ENCODE results near the gene BCORL1. TPM values are rescaled to one million over a fixed set of nuclear protein-coding genes. Genes with fewer than 3 reads are reported as not detected.

BCORL1 gene
- total RNA-seq (2014; rRNA removed; shearing (Covaris generic)), result 2.4 and 2.5 TPM in 2 replicates

- H3K27me3 ChIP-seq (ENCODE audit: control insufficient read depth, insufficient read depth, low read length), result peaks cover 65% of the 10 kb centered on the region
Observed at GRCh38 chrX:129982300-129983251, at the start of gene BCORL1. BCORL1 (plus strand) TSS chrX:129982635; CDS start chrX:130005232, 22,597 bp downstream.

GRCh38 chrX:129932821-129933321, 49.6 kb upstream of the BCORL1 start:
- peak; percentile 80 for DNase-seq
- H3K27me3 ChIP-seq (ENCODE audit: control insufficient read depth, insufficient read depth, low read length), result peaks cover 52% of the 10 kb centered on the region
- peaks cover 3% of the 10 kb centered on the region for H3K36me3 ChIP-seq (replicated peaks; ENCODE audit: control insufficient read depth, insufficient read depth, low read length)
- H3K4me3 ChIP-seq (ENCODE audit: insufficient read depth, low read depth, low read length), result peak overlapping the region; percentile 40

More at GRCh38 chrX:129982300-129983251, at the start of gene BCORL1:
- peak; percentile 98 for DNase-seq
- Histone ChIP-seq H3K4me3 (ENCODE audit: insufficient read depth, low read depth, low read length) (peak within 1 kb of the TSS; percentile 59), H3K36me3 (replicated peaks; ENCODE audit: control insufficient read depth, insufficient read depth, low read length) (no peaks in the 10 kb centered on the region)

- Histone ChIP-seq H3K27me3 (ENCODE audit: control insufficient read depth, insufficient read depth, low read length) (peaks cover 60% of the 10 kb centered on the region), H3K4me3 (ENCODE audit: insufficient read depth, low read depth, low read length) (no peak overlapping the region), H3K36me3 (replicated peaks; ENCODE audit: control insufficient read depth, insufficient read depth, low read length) (peaks cover 3% of the 10 kb centered on the region; the same call in 1 of the 2 replicates)
- no peak for DNase-seq
Observed at GRCh38 chrX:129933700-129934099, 48.7 kb upstream of the BCORL1 start.

- H3K4me3 ChIP-seq (ENCODE audit: insufficient read depth, low read depth, low read length), result no peak overlapping the region
- H3K36me3 ChIP-seq (replicated peaks; ENCODE audit: control insufficient read depth, insufficient read depth, low read length), result no peaks in the 10 kb centered on the region
- DNase-seq, result no peak
- peaks cover 68% of the 10 kb centered on the region for H3K27me3 ChIP-seq (ENCODE audit: control insufficient read depth, insufficient read depth, low read length)
Observed at GRCh38 chrX:129934461-129934860, 48.0 kb upstream of the BCORL1 start.

GRCh38 chrX:129934952-129935351, 47.5 kb upstream of the BCORL1 start:
- Histone ChIP-seq H3K27me3 (ENCODE audit: control insufficient read depth, insufficient read depth, low read length) (peaks cover 72% of the 10 kb centered on the region), H3K4me3 (ENCODE audit: insufficient read depth, low read depth, low read length) (no peak overlapping the region), H3K36me3 (replicated peaks; ENCODE audit: control insufficient read depth, insufficient read depth, low read length) (no peaks in the 10 kb centered on the region)
- no peak for DNase-seq

GRCh38 chrX:129938081-129938480, 44.4 kb upstream of the BCORL1 start:
- DNase-seq, result peak; percentile 45
- H3K36me3 ChIP-seq (replicated peaks; ENCODE audit: control insufficient read depth, insufficient read depth, low read length), result no peaks in the 10 kb centered on the region

GRCh38 chrX:129939986-129940385, 42.4 kb upstream of the BCORL1 start:
- H3K36me3 ChIP-seq (replicated peaks; ENCODE audit: control insufficient read depth, insufficient read depth, low read length), result no peaks in the 10 kb centered on the region
- H3K4me3 ChIP-seq (ENCODE audit: insufficient read depth, low read depth, low read length), result no peak overlapping the region
- H3K27me3 ChIP-seq (ENCODE audit: control insufficient read depth, insufficient read depth, low read length), result peaks cover 55% of the 10 kb centered on the region
- DNase-seq, result peak; percentile 59

More at GRCh38 chrX:129938081-129938480, 44.4 kb upstream of the BCORL1 start:
- Histone ChIP-seq H3K27me3 (ENCODE audit: control insufficient read depth, insufficient read depth, low read length) (peaks cover 74% of the 10 kb centered on the region), H3K4me3 (ENCODE audit: insufficient read depth, low read depth, low read length) (no peak overlapping the region)

- no peak for DNase-seq
- H3K36me3 ChIP-seq (replicated peaks; ENCODE audit: control insufficient read depth, insufficient read depth, low read length), result no peaks in the 10 kb centered on the region
- peaks cover 48% of the 10 kb centered on the region for H3K27me3 ChIP-seq (ENCODE audit: control insufficient read depth, insufficient read depth, low read length)
- H3K4me3 ChIP-seq (ENCODE audit: insufficient read depth, low read depth, low read length), result no peak overlapping the region
Observed at GRCh38 chrX:129940721-129941120, 41.7 kb upstream of the BCORL1 start.

GRCh38 chrX:129945131-129945530, 37.3 kb upstream of the BCORL1 start:
- no peak for DNase-seq
- Histone ChIP-seq H3K36me3 (replicated peaks; ENCODE audit: control insufficient read depth, insufficient read depth, low read length) (no peaks in the 10 kb centered on the region), H3K4me3 (ENCODE audit: insufficient read depth, low read depth, low read length) (no peak overlapping the region), H3K27me3 (ENCODE audit: control insufficient read depth, insufficient read depth, low read length) (peaks cover 13% of the 10 kb centered on the region)

GRCh38 chrX:129953334-129953648, 29.1 kb upstream of the BCORL1 start:
- peaks cover 74% of the 10 kb centered on the region for H3K27me3 ChIP-seq (ENCODE audit: control insufficient read depth, insufficient read depth, low read length)
- no peak for DNase-seq
- H3K36me3 ChIP-seq (replicated peaks; ENCODE audit: control insufficient read depth, insufficient read depth, low read length), result no peaks in the 10 kb centered on the region
- peak overlapping the region; percentile 54 for H3K4me3 ChIP-seq (ENCODE audit: insufficient read depth, low read depth, low read length)

GRCh38 chrX:129953881-129954280, 28.6 kb upstream of the BCORL1 start:
- Histone ChIP-seq H3K4me3 (ENCODE audit: insufficient read depth, low read depth, low read length) (no peak overlapping the region), H3K36me3 (replicated peaks; ENCODE audit: control insufficient read depth, insufficient read depth, low read length) (no peaks in the 10 kb centered on the region), H3K27me3 (ENCODE audit: control insufficient read depth, insufficient read depth, low read length) (peaks cover 80% of the 10 kb centered on the region)
- DNase-seq, result peak; percentile 78

GRCh38 chrX:129954804-129955203, 27.6 kb upstream of the BCORL1 start:
- no peak overlapping the region for H3K4me3 ChIP-seq (ENCODE audit: insufficient read depth, low read depth, low read length)
- no peaks in the 10 kb centered on the region for H3K36me3 ChIP-seq (replicated peaks; ENCODE audit: control insufficient read depth, insufficient read depth, low read length)
- no peak for DNase-seq
- peaks cover 86% of the 10 kb centered on the region for H3K27me3 ChIP-seq (ENCODE audit: control insufficient read depth, insufficient read depth, low read length)

GRCh38 chrX:129955682-129956081, 26.8 kb upstream of the BCORL1 start:
- Histone ChIP-seq H3K4me3 (ENCODE audit: insufficient read depth, low read depth, low read length) (no peak overlapping the region), H3K27me3 (ENCODE audit: control insufficient read depth, insufficient read depth, low read length) (peaks cover 90% of the 10 kb centered on the region), H3K36me3 (replicated peaks; ENCODE audit: control insufficient read depth, insufficient read depth, low read length) (no peaks in the 10 kb centered on the region)
- no peak for DNase-seq

GRCh38 chrX:129956145-129956544, 26.3 kb upstream of the BCORL1 start:
- no peak for DNase-seq
- H3K27me3 ChIP-seq (ENCODE audit: control insufficient read depth, insufficient read depth, low read length), result peaks cover 91% of the 10 kb centered on the region
- H3K4me3 ChIP-seq (ENCODE audit: insufficient read depth, low read depth, low read length), result peak overlapping the region; percentile 49
- no peaks in the 10 kb centered on the region for H3K36me3 ChIP-seq (replicated peaks; ENCODE audit: control insufficient read depth, insufficient read depth, low read length)

- Histone ChIP-seq H3K36me3 (replicated peaks; ENCODE audit: control insufficient read depth, insufficient read depth, low read length) (no peaks in the 10 kb centered on the region), H3K27me3 (ENCODE audit: control insufficient read depth, insufficient read depth, low read length) (peaks cover 91% of the 10 kb centered on the region), H3K4me3 (ENCODE audit: insufficient read depth, low read depth, low read length) (peak overlapping the region; percentile 49)
- DNase-seq, result no peak
Observed at GRCh38 chrX:129956765-129957164, 25.7 kb upstream of the BCORL1 start.

All from H7 (cell line).